Neural cell (in vitro differentiated cells): ENCODE measurements around the gene RNF26. TPM values are rescaled to one million over a fixed set of nuclear protein-coding genes. Genes with fewer than 3 reads are reported as not detected.

ENCODE experiments used
- H2AFZ ChIP-seq: fragments of 200-600, 300-800 bp; sonication (generic), shearing (Covaris generic); 2 replicates; pipeline ENCODE4 v1.6.0; 2014; ENCODE audit warnings: low read depth, mild to moderate bottlenecking, antibody characterized with exemption, low read length, moderate library complexity
- H3F3A ChIP-seq: fragments of 200-600 bp; shearing (Covaris generic); 2 replicates; pipeline ENCODE4 v1.6.1; 2016; ENCODE audit warnings: mild to moderate bottlenecking, moderate library complexity, mixed read lengths, antibody characterized with exemption, low read length; ENCODE audit not compliant: insufficient read depth, poor library complexity, severe bottlenecking
- H3K27ac ChIP-seq: fragments of 200-600, 300-800 bp; sonication (generic), shearing (Covaris generic); 2 replicates; pipeline ENCODE4 v1.5.1; 2014; ENCODE audit warnings: mild to moderate bottlenecking, low read length, moderate library complexity
- H3K27me3 ChIP-seq: fragments of 300-800, 200-600 bp; sonication (generic), shearing (Covaris generic); 2 replicates; pipeline ENCODE4 v1.6.0; 2014; ENCODE audit warnings: mild to moderate bottlenecking, low read depth, low read length, moderate library complexity; ENCODE audit not compliant: insufficient read depth
- H3K36me3 ChIP-seq: fragments of 300-800, 200-600 bp; sonication (generic), shearing (Covaris generic); 2 replicates; pipeline ENCODE4 v1.5.1; 2014; ENCODE audit warnings: mild to moderate bottlenecking, antibody characterized with exemption, low read length, moderate library complexity; ENCODE audit not compliant: insufficient read depth
- H3K4me2 ChIP-seq: fragments of 300-800, 200-600 bp; sonication (generic), shearing (Covaris generic); 2 replicates; pipeline ENCODE4 v1.6.0; 2014; ENCODE audit warnings: mild to moderate bottlenecking, low read length
- H3K4me3 ChIP-seq: fragments of 300-800, 200-600 bp; sonication (generic), shearing (Covaris generic); 2 replicates; pipeline ENCODE4 v1.5.1; 2014; ENCODE audit warnings: mild to moderate bottlenecking, low read length, moderate library complexity
- H3K79me2 ChIP-seq: fragments of 200-600 bp; shearing (Covaris generic); replicated peaks from 2 replicates; pipeline ENCODE4 v1.6.0; 2014; ENCODE audit warnings: mild to moderate bottlenecking, low read length, moderate library complexity; ENCODE audit not compliant: insufficient read depth
- H3K9ac ChIP-seq: fragments of 300-800, 200-600 bp; sonication (generic), shearing (Covaris generic); 2 replicates; pipeline ENCODE4 v1.6.1; 2016; ENCODE audit warnings: mild to moderate bottlenecking, low read length, mixed read lengths
- H3K9me2 ChIP-seq: fragments of 200-600 bp; shearing (Covaris generic); 2 replicates; pipeline ENCODE4 v1.6.1; 2016; ENCODE audit warnings: mild to moderate bottlenecking, low read length, mixed read lengths; ENCODE audit not compliant: insufficient read depth
- H3K9me3 ChIP-seq: fragments of 200-600, 300-800 bp; sonication (generic), shearing (Covaris generic); 2 replicates; pipeline ENCODE4 v1.6.1; 2016; ENCODE audit warnings: mild to moderate bottlenecking, mixed run types, low read length, moderate library complexity, mixed read lengths
- H4K20me1 ChIP-seq: fragments of 200-600 bp; shearing (Covaris generic); 2 replicates; pipeline ENCODE4 v1.6.1; 2016; ENCODE audit warnings: mild to moderate bottlenecking, mixed run types; ENCODE audit not compliant: insufficient read depth
- CTCF ChIP-seq: fragments of 450-650 bp; IDR thresholded peaks from 2 replicates; pipeline ENCODE4 v1.5.1; 2014; ENCODE audit warnings: antibody characterized with exemption, mild to moderate bottlenecking, moderate library complexity; ENCODE audit not compliant: poor library complexity, severe bottlenecking
- EP300 ChIP-seq: fragments of 450-650 bp; conservative IDR thresholded peaks from 2 replicates; pipeline ENCODE4 v1.6.1; 2014; ENCODE audit warnings: antibody characterized with exemption, mild to moderate bottlenecking, moderate library complexity; ENCODE audit not compliant: poor library complexity, severe bottlenecking
- MXI1 ChIP-seq: fragments of 450-650 bp; conservative IDR thresholded peaks from 2 replicates; pipeline ENCODE4 v1.6.1; 2014; ENCODE audit warnings: antibody characterized with exemption, mild to moderate bottlenecking; ENCODE audit not compliant: poor library complexity, severe bottlenecking
- POLR2AphosphoS5 ChIP-seq: IDR thresholded peaks from 2 replicates; pipeline ENCODE4 v1.6.1; 2012
- RAD21 ChIP-seq: fragments of 450-650 bp; conservative IDR thresholded peaks from 2 replicates; pipeline ENCODE4 v1.6.1; 2014; ENCODE audit warnings: antibody characterized with exemption, mild to moderate bottlenecking, moderate library complexity
- REST ChIP-seq: IDR thresholded peaks from 2 replicates; pipeline ENCODE4 v1.6.1; 2012; ENCODE audit warnings: borderline replicate concordance
- SMC3 ChIP-seq: fragments of 450-650 bp; conservative IDR thresholded peaks from 2 replicates; pipeline ENCODE4 v1.6.1; 2014; ENCODE audit warnings: antibody characterized with exemption, mild to moderate bottlenecking, moderate library complexity; ENCODE audit not compliant: poor library complexity
- TAF1 ChIP-seq: IDR thresholded peaks from 2 replicates; pipeline ENCODE4 v1.6.1; 2012; ENCODE audit warnings: low read depth
- polyA plus RNA-seq: library from polyadenylated mRNA; depleted of rRNA; stranded (reverse); fragments of >200 nt; gene quantifications from 2 replicates; pipeline ENCODE4 v1.2.3, GENCODE V29; 2014

The RNF26 gene
- polyA plus RNA-seq, 1 donor from 2014 or later, result 2.6 TPM

GRCh38 chr11:119356349-119357031 is 22.2 kb downstream of the RNF26 start:
- H2AFZ ChIP-seq, result no peak overlapping the region
- H3K9me2 ChIP-seq, result no peaks in the 10 kb centered on the region
- H3K4me2 ChIP-seq, result no peak overlapping the region
- H3K79me2 ChIP-seq, result no peaks in the 10 kb centered on the region
- no peaks in the 10 kb centered on the region for H3K36me3 ChIP-seq
- H3K9me3 ChIP-seq, result no peaks in the 10 kb centered on the region
- no peaks in the 10 kb centered on the region for H4K20me1 ChIP-seq
- no peak for TF ChIP-seq POLR2AphosphoS5
- TF ChIP-seq REST, result no peak
- TF ChIP-seq CTCF, result peak; percentile 95
- TF ChIP-seq RAD21, result peak; percentile 89
- TF ChIP-seq EP300, result peak; percentile 16
- peak; percentile 95 for TF ChIP-seq SMC3
- peak overlapping the region; percentile 52 for H3K4me3 ChIP-seq
- no peak overlapping the region for H3K27ac ChIP-seq
- H3F3A ChIP-seq, result no peaks in the 10 kb centered on the region
- H3K27me3 ChIP-seq, result peaks cover 4% of the 10 kb centered on the region
- H3K9ac ChIP-seq, result no peak overlapping the region

- no peaks in the 10 kb centered on the region for H3K9me2 ChIP-seq
- no peak overlapping the region for H2AFZ ChIP-seq
- no peak overlapping the region for H3K27ac ChIP-seq
- H3K4me3 ChIP-seq, result no peak overlapping the region
- no peaks in the 10 kb centered on the region for H3F3A ChIP-seq
- no peak for TF ChIP-seq MXI1
- TF ChIP-seq TAF1, result no peak
- TF ChIP-seq EP300, result no peak
- H3K79me2 ChIP-seq, result no peaks in the 10 kb centered on the region
- H3K9me3 ChIP-seq, result no peaks in the 10 kb centered on the region
- peaks cover 4% of the 10 kb centered on the region for H3K27me3 ChIP-seq
- no peaks in the 10 kb centered on the region for H3K36me3 ChIP-seq
- H3K4me2 ChIP-seq, result no peak overlapping the region
- no peaks in the 10 kb centered on the region for H4K20me1 ChIP-seq
- no peak overlapping the region for H3K9ac ChIP-seq
Observed at GRCh38 chr11:119357074-119357473, 22.7 kb downstream of the RNF26 start.
